Keratinocyte (primary cell): ENCODE results near the gene EFCAB6. TPM values are rescaled to one million over a fixed set of nuclear protein-coding genes. Genes with fewer than 3 reads are reported as not detected.

Experiments used
- DNase-seq: peaks from one replicate; pipeline ENCODE4 v3.0.0-alpha.2; 2011; ENCODE audit warnings: low read depth, missing footprints, low spot score
- FAIRE-seq: peaks from 2 replicates; lab custom pipeline; 2011; peaks lifted over from hg19 to GRCh38; lab: Jason Lieb, UNC
- H2AFZ ChIP-seq: 2 replicates; pipeline ENCODE4 v1.6.0; 2012; ENCODE audit warnings: low read length, control low read depth, inconsistent platforms; ENCODE audit not compliant: control insufficient read depth
- H3K27ac ChIP-seq: 2 replicates; pipeline ENCODE4 v1.5.1; 2011; ENCODE audit warnings: low read length; ENCODE audit not compliant: control insufficient read depth, insufficient read depth
- H3K27me3 ChIP-seq: 3 replicates; pipeline ENCODE4 v1.6.0; 2011; ENCODE audit warnings: low read length; ENCODE audit not compliant: control insufficient read depth, insufficient read depth; ENCODE audit errors: extremely low read depth
- H3K36me3 ChIP-seq, 2 experiments: 2 replicates in 1 of 2; 3 replicates in 1 of 2; pipeline ENCODE4 v1.5.1; 2011; ENCODE audit warnings: low read length in 2 of 2, mild to moderate bottlenecking in 1 of 2; ENCODE audit not compliant: control insufficient read depth in 2 of 2, insufficient read depth in 2 of 2; ENCODE audit errors: extremely low read depth in 1 of 2
- H3K4me1 ChIP-seq: 3 replicates; pipeline ENCODE4 v1.5.1; 2011; ENCODE audit warnings: low read length; ENCODE audit not compliant: control insufficient read depth, insufficient read depth; ENCODE audit errors: extremely low read depth
- H3K4me2 ChIP-seq: 3 replicates; pipeline ENCODE4 v1.6.0; 2011; ENCODE audit warnings: low read depth, low read length; ENCODE audit not compliant: control insufficient read depth, insufficient read depth; ENCODE audit errors: extremely low read depth
- H3K4me3 ChIP-seq, 3 experiments: fragments of 200-600 bp in 1 of 3; sonication (generic) in 1 of 3; 2 replicates in 2 of 3; 3 replicates in 1 of 3; pipeline ENCODE4 v1.5.1; 2011 to 2016; ENCODE audit warnings: low read length in 3 of 3, mild to moderate bottlenecking in 3 of 3, control low read depth in 2 of 3, inconsistent platforms in 1 of 3, low read depth in 1 of 3, mixed read lengths in 1 of 3, mixed run types in 1 of 3, moderate library complexity in 1 of 3; ENCODE audit not compliant: control insufficient read depth in 2 of 3, insufficient read depth in 2 of 3; ENCODE audit errors: extremely low read depth in 1 of 3
- H3K79me2 ChIP-seq: 2 replicates; pipeline ENCODE4 v1.6.0; 2012; ENCODE audit warnings: low read length; ENCODE audit not compliant: control insufficient read depth, insufficient read depth
- H3K9ac ChIP-seq: 3 replicates; pipeline ENCODE4 v1.6.0; 2011; ENCODE audit warnings: low read length; ENCODE audit not compliant: control insufficient read depth, insufficient read depth; ENCODE audit errors: extremely low read depth
- H3K9me1 ChIP-seq: 3 replicates; pipeline ENCODE4 v1.6.0; 2011; ENCODE audit warnings: low read length; ENCODE audit not compliant: control insufficient read depth, insufficient read depth; ENCODE audit errors: extremely low read depth
- H3K9me3 ChIP-seq: 2 replicates; pipeline ENCODE4 v1.5.1; 2012; ENCODE audit warnings: low read depth, low read length; ENCODE audit not compliant: control insufficient read depth
- H4K20me1 ChIP-seq: 3 replicates; pipeline ENCODE4 v1.6.0; 2011; ENCODE audit warnings: low read length; ENCODE audit not compliant: control insufficient read depth, insufficient read depth; ENCODE audit errors: extremely low read depth
- CTCF ChIP-seq, 3 experiments: IDR thresholded peaks in 1 of 3; conservative IDR thresholded peaks in 1 of 3; optimal IDR thresholded peaks in 1 of 3; 2 replicates in 2 of 3; 3 replicates in 1 of 3; pipeline versions ENCODE3 to v1.5.1; 2011; ENCODE audit warnings: low read length in 3 of 3, mild to moderate bottlenecking in 3 of 3, moderate library complexity in 2 of 3, control low read depth in 1 of 3, inconsistent platforms in 1 of 3; ENCODE audit not compliant: insufficient read depth in 2 of 3; ENCODE audit errors: extremely low read depth in 1 of 3
- EZH2 ChIP-seq: IDR thresholded peaks from one replicate; pipeline ENCODE4 v1.6.1; 2012; ENCODE audit warnings: inconsistent platforms, mild to moderate bottlenecking, low read length, moderate library complexity
- dilution Hi-C: fragments of 300-500 bp; cut with MboI; formaldehyde crosslinking; loops from one replicate; pipeline ENCODE4 v1.7.0; 2020; ENCODE audit warnings: low sequenced_read_pairs; ENCODE audit not compliant: extremely low pct_ligation_motif_present
- polyA plus RNA-seq, 5 experiments: library from polyadenylated mRNA; depleted of rRNA in 3 of 5; stranded (reverse) in 3 of 5; stranded (forward) in 1 of 5; unstranded in 1 of 5; fragments of >200 nt; gene quantifications; 1 replicate in 1 of 5; 2 replicates in 3 of 5; 3 replicates in 1 of 5; pipeline versions ENCODE4 v1.2.1 to v1.2.3, GENCODE V29; 2011 to 2012; ENCODE audit warnings: missing spikeins in 2 of 5, low read depth in 1 of 5, low replicate concordance in 1 of 5

The EFCAB6 gene
- polyA plus RNA-seq, 1 donor (not counting 4 experiments of a cell fraction or from before 2014, with no cell fraction given) = 0.18 TPM

GRCh38 chr22:43514476-43515157 lies 297.5 kb downstream of the EFCAB6 start:
- FAIRE-seq = no peak
- TF ChIP-seq CTCF (optimal IDR thresholded peaks at IDR 0.05 in 1 of 3, IDR thresholded peaks at IDR 0.05 in 1 of 3, conservative IDR thresholded peaks at IDR 0.05 in 1 of 3; ENCODE audit: extremely low read depth in 1 of 3, insufficient read depth in 2 of 3, low read length in 3 of 3) = no peak
- no peak for TF ChIP-seq EZH2

GRCh38 chr22:43512279-43512678 lies 299.8 kb downstream of the EFCAB6 start:
- no peak overlapping the region for H2AFZ ChIP-seq
- H3K4me1 ChIP-seq = peaks cover 13% of the 10 kb centered on the region
- dilution Hi-C loops = no loop called here
- no peaks in the 10 kb centered on the region for H3K9me1 ChIP-seq
- no peaks in the 10 kb centered on the region for H4K20me1 ChIP-seq
- H3K4me2 ChIP-seq = no peak overlapping the region
- H3K36me3 ChIP-seq = no peaks in the 10 kb centered on the region
- DNase-seq (no peak), FAIRE-seq (no peak)
- H3K27me3 ChIP-seq = no peaks in the 10 kb centered on the region
- H3K9me3 ChIP-seq = no peaks in the 10 kb centered on the region
- no peak overlapping the region for H3K9ac ChIP-seq
- H3K27ac ChIP-seq = no peak overlapping the region
- TF ChIP-seq CTCF (optimal IDR thresholded peaks at IDR 0.05 in 1 of 3, IDR thresholded peaks at IDR 0.05 in 1 of 3, conservative IDR thresholded peaks at IDR 0.05 in 1 of 3; ENCODE audit: extremely low read depth in 1 of 3, insufficient read depth in 2 of 3, low read length in 3 of 3) (no peak), EZH2 (no peak)
- H3K4me3 ChIP-seq = no peak overlapping the region
- H3K79me2 ChIP-seq = no peaks in the 10 kb centered on the region

More at GRCh38 chr22:43514476-43515157, 297.5 kb downstream of the EFCAB6 start:
- no peak overlapping the region for H3K4me3 ChIP-seq
- no peak overlapping the region for H3K27ac ChIP-seq
- DNase-seq = no peak
- H3K9me3 ChIP-seq = no peaks in the 10 kb centered on the region
- dilution Hi-C loops = no loop called here
- no peaks in the 10 kb centered on the region for H4K20me1 ChIP-seq
- H3K4me2 ChIP-seq = no peak overlapping the region
- H3K36me3 ChIP-seq = no peaks in the 10 kb centered on the region
- H3K9ac ChIP-seq = no peak overlapping the region
- H3K79me2 ChIP-seq = no peaks in the 10 kb centered on the region
- no peak overlapping the region for H2AFZ ChIP-seq
- no peaks in the 10 kb centered on the region for H3K9me1 ChIP-seq
- no peaks in the 10 kb centered on the region for H3K27me3 ChIP-seq
- peaks cover 13% of the 10 kb centered on the region for H3K4me1 ChIP-seq
